Activated gamma-delta T cell (primary cell): ENCODE measurements around the gene PRKD3.

Experiments
- DNase-seq: peaks from one replicate; lab custom pipeline; 2025; lab: John Stamatoyannopoulos, UW
- total RNA-seq, 2 donors: gene quantifications; one replicate each; lab custom pipeline; 2026; lab: John Stamatoyannopoulos, UW

The PRKD3 gene
- total RNA-seq: 139 to 160 reads per million in 2 donors

- DNase-seq: peak; percentile 44
Measured at GRCh38 chr2:37324786-37325624, at the start of gene PRKD3. Gene PRKD3, minus strand, starts transcription at chr2:37324833. Its CDS starts 8,309 bp downstream, at chr2:37316524.

- DNase-seq: no peak
Measured at GRCh38 chr2:37372000-37372399, 47.4 kb upstream of the PRKD3 start.

GRCh38 chr2:37370666-37371065 lies 46.0 kb upstream of the PRKD3 start:
- DNase-seq: no peak

GRCh38 chr2:37367984-37368383 lies 43.4 kb upstream of the PRKD3 start:
- no peak for DNase-seq

GRCh38 chr2:37367310-37367709 lies 42.7 kb upstream of the PRKD3 start:
- no peak for DNase-seq

- DNase-seq: no peak
Measured at GRCh38 chr2:37366773-37367172, 42.1 kb upstream of the PRKD3 start.

GRCh38 chr2:37365669-37366068 lies 41.0 kb upstream of the PRKD3 start:
- no peak for DNase-seq

GRCh38 chr2:37364351-37364750 lies 39.7 kb upstream of the PRKD3 start:
- DNase-seq: no peak

- DNase-seq: no peak
Measured at GRCh38 chr2:37361994-37362698, 37.5 kb upstream of the PRKD3 start.

GRCh38 chr2:37361216-37361815 lies 36.7 kb upstream of the PRKD3 start:
- DNase-seq: no peak

- no peak for DNase-seq
Measured at GRCh38 chr2:37358466-37358865, 33.8 kb upstream of the PRKD3 start.

GRCh38 chr2:37357530-37357929 lies 32.9 kb upstream of the PRKD3 start:
- no peak for DNase-seq

- DNase-seq: no peak
Measured at GRCh38 chr2:37357069-37357468, 32.4 kb upstream of the PRKD3 start.

GRCh38 chr2:37356299-37356698 lies 31.7 kb upstream of the PRKD3 start:
- DNase-seq: no peak

- DNase-seq: no peak
Measured at GRCh38 chr2:37355735-37356134, 31.1 kb upstream of the PRKD3 start.

- no peak for DNase-seq
Measured at GRCh38 chr2:37354531-37354930, 29.9 kb upstream of the PRKD3 start.

- no peak for DNase-seq
Measured at GRCh38 chr2:37350034-37350433, 25.4 kb upstream of the PRKD3 start.

GRCh38 chr2:37349231-37349860 lies 24.7 kb upstream of the PRKD3 start:
- no peak for DNase-seq

GRCh38 chr2:37348155-37348554 lies 23.5 kb upstream of the PRKD3 start:
- no peak for DNase-seq

- peak; percentile 69 for DNase-seq
Measured at GRCh38 chr2:37344453-37345361, 20.1 kb upstream of the PRKD3 start, which contains the start of gene QPCT. Gene QPCT, plus strand, starts transcription at chr2:37344630. Its CDS starts 102 bp downstream, at chr2:37344732.
